GM23338 (cell line): ENCODE measurements around the gene SERGEF.

Experiments
- EZH2 ChIP-seq: fragments of 200-600 bp; sonication (generic); IDR thresholded peaks from one replicate; pipeline ENCODE4 v1.8.0; 2017; ENCODE audit warnings: antibody characterized with exemption, mild to moderate bottlenecking, low read depth; ENCODE audit not compliant: unreplicated experiment
- TF ChIP-seq, protein P1 (sequence below), 2 experiments: fragments of 200-600 bp in 1 of 2; sonication (generic) in 1 of 2; conservative IDR thresholded peaks; 2 replicates each; pipeline versions ENCODE4 v1.5.1 to v1.6.1; 2016 to 2017; ENCODE audit warnings: antibody characterized with exemption in 2 of 2, low read depth in 2 of 2, mild to moderate bottlenecking in 2 of 2, moderate library complexity in 1 of 2
- TF ChIP-seq, protein P2 (sequence below): IDR thresholded peaks from one replicate; pipeline ENCODE4 v1.6.1; 2018; ENCODE audit warnings: antibody characterized with exemption; ENCODE audit not compliant: unreplicated experiment

DNA sequence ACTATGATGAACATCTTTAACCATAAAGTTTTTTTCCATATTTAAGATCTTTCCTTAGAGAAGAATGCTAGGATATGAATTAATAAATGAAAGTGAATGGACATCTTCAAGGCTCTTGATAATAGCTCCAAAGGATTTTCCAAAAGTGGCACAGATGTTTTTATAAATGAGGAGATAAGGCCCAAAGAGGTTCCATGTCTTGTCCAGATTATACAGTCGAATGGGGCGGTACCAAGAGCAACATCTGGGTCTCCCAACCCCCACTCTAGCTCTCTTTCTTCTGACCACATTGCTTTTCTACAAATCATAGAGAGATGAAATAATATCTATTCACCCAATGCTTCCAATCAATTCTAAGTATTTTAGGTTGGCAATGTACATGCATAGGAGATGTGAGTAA, 164.1 kb downstream of the SERGEF start:
- no peak for TF ChIP-seq EZH2
- TF ChIP-seq, protein P1, sequence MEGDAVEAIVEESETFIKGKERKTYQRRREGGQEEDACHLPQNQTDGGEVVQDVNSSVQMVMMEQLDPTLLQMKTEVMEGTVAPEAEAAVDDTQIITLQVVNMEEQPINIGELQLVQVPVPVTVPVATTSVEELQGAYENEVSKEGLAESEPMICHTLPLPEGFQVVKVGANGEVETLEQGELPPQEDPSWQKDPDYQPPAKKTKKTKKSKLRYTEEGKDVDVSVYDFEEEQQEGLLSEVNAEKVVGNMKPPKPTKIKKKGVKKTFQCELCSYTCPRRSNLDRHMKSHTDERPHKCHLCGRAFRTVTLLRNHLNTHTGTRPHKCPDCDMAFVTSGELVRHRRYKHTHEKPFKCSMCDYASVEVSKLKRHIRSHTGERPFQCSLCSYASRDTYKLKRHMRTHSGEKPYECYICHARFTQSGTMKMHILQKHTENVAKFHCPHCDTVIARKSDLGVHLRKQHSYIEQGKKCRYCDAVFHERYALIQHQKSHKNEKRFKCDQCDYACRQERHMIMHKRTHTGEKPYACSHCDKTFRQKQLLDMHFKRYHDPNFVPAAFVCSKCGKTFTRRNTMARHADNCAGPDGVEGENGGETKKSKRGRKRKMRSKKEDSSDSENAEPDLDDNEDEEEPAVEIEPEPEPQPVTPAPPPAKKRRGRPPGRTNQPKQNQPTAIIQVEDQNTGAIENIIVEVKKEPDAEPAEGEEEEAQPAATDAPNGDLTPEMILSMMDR (conservative IDR thresholded peaks at IDR 0.05; ENCODE audit: low read depth in 2 of 2): no peak
- TF ChIP-seq, protein P2, sequence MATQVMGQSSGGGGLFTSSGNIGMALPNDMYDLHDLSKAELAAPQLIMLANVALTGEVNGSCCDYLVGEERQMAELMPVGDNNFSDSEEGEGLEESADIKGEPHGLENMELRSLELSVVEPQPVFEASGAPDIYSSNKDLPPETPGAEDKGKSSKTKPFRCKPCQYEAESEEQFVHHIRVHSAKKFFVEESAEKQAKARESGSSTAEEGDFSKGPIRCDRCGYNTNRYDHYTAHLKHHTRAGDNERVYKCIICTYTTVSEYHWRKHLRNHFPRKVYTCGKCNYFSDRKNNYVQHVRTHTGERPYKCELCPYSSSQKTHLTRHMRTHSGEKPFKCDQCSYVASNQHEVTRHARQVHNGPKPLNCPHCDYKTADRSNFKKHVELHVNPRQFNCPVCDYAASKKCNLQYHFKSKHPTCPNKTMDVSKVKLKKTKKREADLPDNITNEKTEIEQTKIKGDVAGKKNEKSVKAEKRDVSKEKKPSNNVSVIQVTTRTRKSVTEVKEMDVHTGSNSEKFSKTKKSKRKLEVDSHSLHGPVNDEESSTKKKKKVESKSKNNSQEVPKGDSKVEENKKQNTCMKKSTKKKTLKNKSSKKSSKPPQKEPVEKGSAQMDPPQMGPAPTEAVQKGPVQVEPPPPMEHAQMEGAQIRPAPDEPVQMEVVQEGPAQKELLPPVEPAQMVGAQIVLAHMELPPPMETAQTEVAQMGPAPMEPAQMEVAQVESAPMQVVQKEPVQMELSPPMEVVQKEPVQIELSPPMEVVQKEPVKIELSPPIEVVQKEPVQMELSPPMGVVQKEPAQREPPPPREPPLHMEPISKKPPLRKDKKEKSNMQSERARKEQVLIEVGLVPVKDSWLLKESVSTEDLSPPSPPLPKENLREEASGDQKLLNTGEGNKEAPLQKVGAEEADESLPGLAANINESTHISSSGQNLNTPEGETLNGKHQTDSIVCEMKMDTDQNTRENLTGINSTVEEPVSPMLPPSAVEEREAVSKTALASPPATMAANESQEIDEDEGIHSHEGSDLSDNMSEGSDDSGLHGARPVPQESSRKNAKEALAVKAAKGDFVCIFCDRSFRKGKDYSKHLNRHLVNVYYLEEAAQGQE: no peak
